ENCODE data around the gene EPB41L4B.

GRCh38 chr9:109246533-109246932 lies 74.3 kb downstream of the EPB41L4B start:
- TF ChIP-seq POLR2A (IDR thresholded peaks at IDR 0.05) (no peak), CTCF (IDR thresholded peaks at IDR 0.05) (no peak)

All from breast epithelium (tissue), 3 donors.